Myometrial cell (primary cell): ENCODE data around the gene USP44. TPM values are rescaled to one million over a fixed set of nuclear protein-coding genes. Genes with fewer than 3 reads are reported as not detected.

ENCODE experiments used
- total RNA-seq: library from RNA; depleted of rRNA; stranded (reverse); fragments of >200 nt; gene quantifications from 2 replicates; pipeline ENCODE4 v1.2.3, GENCODE V29; 2015

USP44 gene
- total RNA-seq = 0.86 and 1.6 TPM in 2 replicates

GRCh38 chr12:95551305-95551704 lies at the start of gene USP44:
USP44 (minus strand) TSS chr12:95551476; CDS start chr12:95534256, 17,220 bp downstream.

GRCh38 chr12:95473884-95474659 lies 77.2 kb downstream of the USP44 start, which contains the start of gene METAP2:
METAP2 (plus strand) TSS chr12:95474152; CDS start chr12:95474180, 28 bp downstream.

Other genes with a start within 250 kb of the USP44 start
- 56.8 and 75.7 TPM in 2 replicates for gene METAP2, start 77.3 kb downstream of the USP44 start, total RNA-seq
- 0.58 and 0.71 TPM in 2 replicates for gene NTN4, start 239.3 kb upstream of the USP44 start, total RNA-seq